Measurements from ENCODE around the gene MRPL40. TPM values are rescaled to one million over a fixed set of nuclear protein-coding genes. Genes with fewer than 3 reads are reported as not detected.
A peak's percentile ranks its signal among the peaks of the same experiment; 100 is the strongest.

MRPL40 gene
- 34.4 and 35.1 TPM in 2 replicates for total RNA-seq

DNA sequence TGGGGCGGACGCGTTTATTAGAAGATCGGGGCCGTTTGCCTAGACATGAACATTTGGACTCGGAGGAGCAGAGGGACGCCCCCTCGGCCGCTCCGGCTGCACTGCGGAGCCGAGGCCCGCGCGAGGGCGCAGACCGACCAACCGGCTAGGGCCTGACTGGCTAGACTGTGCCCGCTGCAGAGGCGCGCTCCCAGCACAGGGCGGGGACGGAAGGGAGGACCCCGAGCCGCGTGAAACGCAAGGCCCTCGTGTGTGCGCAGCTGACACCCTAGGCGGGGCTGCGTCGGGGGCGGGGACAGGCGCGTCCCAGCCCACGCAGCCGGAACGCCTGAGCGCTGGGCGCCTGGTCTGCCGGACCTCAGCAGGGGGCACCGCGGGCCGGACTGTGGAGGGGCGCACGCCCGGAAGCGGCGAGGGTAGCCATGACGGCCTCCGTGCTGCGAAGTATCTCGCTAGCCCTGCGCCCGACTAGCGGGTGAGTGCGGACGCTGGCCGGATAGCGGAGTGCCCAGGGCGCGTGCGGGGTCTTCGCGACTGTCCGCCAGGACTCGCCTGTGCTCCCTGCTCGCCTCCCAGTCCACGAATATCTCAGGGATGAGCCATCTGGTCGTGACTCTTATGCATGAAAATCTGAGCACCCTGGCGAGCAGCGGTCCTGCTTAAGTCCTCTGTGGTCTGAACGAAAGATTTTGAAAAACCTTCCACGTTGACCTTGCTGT lies at the start of gene MRPL40:
TSS of gene MRPL40 (plus strand) at position 413 of the 719 bp plus-strand sequence. CDS start at position 423, 10 bp downstream.
- Histone ChIP-seq H3K36me3 (ENCODE audit: insufficient read depth, low read length) (peaks cover 18% of the 10 kb centered on the region), H3K79me2 (ENCODE audit: insufficient read depth, low read length) (peaks cover 41% of the 10 kb centered on the region), H3K4me3 (ENCODE audit: insufficient read depth, low read length) (peak within 1 kb of the TSS; percentile 92), H3K9me3 (ENCODE audit: low read depth, low read length) (no peaks in the 10 kb centered on the region), H3K4me2 (ENCODE audit: insufficient read depth, low read length) (peak within 1 kb of the TSS; percentile 96), H3K4me1 (ENCODE audit: insufficient read depth, low read length) (peaks cover 23% of the 10 kb centered on the region), H4K20me1 (ENCODE audit: insufficient read depth, low read length) (peaks cover 13% of the 10 kb centered on the region), H3K27ac (ENCODE audit: low read depth, low read length) (peak within 1 kb of the TSS; percentile 99), H2AFZ (ENCODE audit: low read length) (peak within 1 kb of the TSS; percentile 90), H3K27me3 (ENCODE audit: insufficient read depth, low read length) (no peaks in the 10 kb centered on the region)
- peak; percentile 99 for DNase-seq (ENCODE audit: insufficient read length, low spot score, missing footprints)
- TF ChIP-seq, protein P1, sequence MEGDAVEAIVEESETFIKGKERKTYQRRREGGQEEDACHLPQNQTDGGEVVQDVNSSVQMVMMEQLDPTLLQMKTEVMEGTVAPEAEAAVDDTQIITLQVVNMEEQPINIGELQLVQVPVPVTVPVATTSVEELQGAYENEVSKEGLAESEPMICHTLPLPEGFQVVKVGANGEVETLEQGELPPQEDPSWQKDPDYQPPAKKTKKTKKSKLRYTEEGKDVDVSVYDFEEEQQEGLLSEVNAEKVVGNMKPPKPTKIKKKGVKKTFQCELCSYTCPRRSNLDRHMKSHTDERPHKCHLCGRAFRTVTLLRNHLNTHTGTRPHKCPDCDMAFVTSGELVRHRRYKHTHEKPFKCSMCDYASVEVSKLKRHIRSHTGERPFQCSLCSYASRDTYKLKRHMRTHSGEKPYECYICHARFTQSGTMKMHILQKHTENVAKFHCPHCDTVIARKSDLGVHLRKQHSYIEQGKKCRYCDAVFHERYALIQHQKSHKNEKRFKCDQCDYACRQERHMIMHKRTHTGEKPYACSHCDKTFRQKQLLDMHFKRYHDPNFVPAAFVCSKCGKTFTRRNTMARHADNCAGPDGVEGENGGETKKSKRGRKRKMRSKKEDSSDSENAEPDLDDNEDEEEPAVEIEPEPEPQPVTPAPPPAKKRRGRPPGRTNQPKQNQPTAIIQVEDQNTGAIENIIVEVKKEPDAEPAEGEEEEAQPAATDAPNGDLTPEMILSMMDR (IDR thresholded peaks at IDR 0.05; ENCODE audit: extremely low read depth, low read depth, low read length) = no peak

DNA sequence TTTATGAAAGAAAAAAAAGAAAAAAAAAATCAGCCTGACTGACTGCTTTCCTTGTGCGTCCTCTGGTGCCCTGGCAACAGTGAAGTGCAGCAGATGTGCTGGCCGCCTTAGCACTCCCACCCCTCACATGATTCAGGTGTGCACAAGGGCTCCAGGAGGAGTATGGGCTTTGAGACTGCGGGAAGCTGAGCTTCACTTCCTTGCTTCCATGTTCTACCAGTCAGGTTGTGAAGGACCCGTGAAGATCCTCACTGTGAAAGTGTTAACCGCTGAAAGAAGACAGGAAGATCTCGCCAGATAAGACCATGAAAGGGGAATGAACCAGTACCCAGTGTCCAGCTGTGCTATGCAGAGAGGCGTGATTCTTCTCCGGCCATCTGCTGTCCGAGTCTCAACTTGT lies 49.1 kb upstream of the MRPL40 start:
- Histone ChIP-seq H3K4me3 (ENCODE audit: insufficient read depth, low read length) (no peak overlapping the region), H3K79me2 (ENCODE audit: insufficient read depth, low read length) (no peaks in the 10 kb centered on the region), H4K20me1 (ENCODE audit: insufficient read depth, low read length) (no peaks in the 10 kb centered on the region), H3K9me3 (ENCODE audit: low read depth, low read length) (no peaks in the 10 kb centered on the region), H3K4me2 (ENCODE audit: insufficient read depth, low read length) (no peak overlapping the region), H2AFZ (ENCODE audit: low read length) (no peak overlapping the region), H3K27ac (ENCODE audit: low read depth, low read length) (no peak overlapping the region), H3K27me3 (ENCODE audit: insufficient read depth, low read length) (no peaks in the 10 kb centered on the region), H3K4me1 (ENCODE audit: insufficient read depth, low read length) (no peaks in the 10 kb centered on the region), H3K36me3 (ENCODE audit: insufficient read depth, low read length) (peaks cover 71% of the 10 kb centered on the region)
- TF ChIP-seq, protein P1 (IDR thresholded peaks at IDR 0.05; ENCODE audit: extremely low read depth, low read depth, low read length) = no peak
- DNase-seq (ENCODE audit: insufficient read length, low spot score, missing footprints) = no peak

- Histone ChIP-seq H4K20me1 (ENCODE audit: insufficient read depth, low read length) (no peaks in the 10 kb centered on the region), H3K9me3 (ENCODE audit: low read depth, low read length) (no peaks in the 10 kb centered on the region), H3K4me3 (ENCODE audit: insufficient read depth, low read length) (no peak overlapping the region), H2AFZ (ENCODE audit: low read length) (no peak overlapping the region), H3K36me3 (ENCODE audit: insufficient read depth, low read length) (peaks cover 89% of the 10 kb centered on the region), H3K4me2 (ENCODE audit: insufficient read depth, low read length) (no peak overlapping the region), H3K79me2 (ENCODE audit: insufficient read depth, low read length) (no peaks in the 10 kb centered on the region), H3K27me3 (ENCODE audit: insufficient read depth, low read length) (no peaks in the 10 kb centered on the region), H3K4me1 (ENCODE audit: insufficient read depth, low read length) (no peaks in the 10 kb centered on the region), H3K27ac (ENCODE audit: low read depth, low read length) (no peak overlapping the region)
- DNase-seq (ENCODE audit: insufficient read length, low spot score, missing footprints) = no peak
- TF ChIP-seq, protein P1 (IDR thresholded peaks at IDR 0.05; ENCODE audit: extremely low read depth, low read depth, low read length) = no peak
Measured at GRCh38 chr22:19385221-19385906, 47.0 kb upstream of the MRPL40 start.

GRCh38 chr22:19386248-19386647 lies 46.1 kb upstream of the MRPL40 start:
- TF ChIP-seq, protein P1 (IDR thresholded peaks at IDR 0.05; ENCODE audit: extremely low read depth, low read depth, low read length) = no peak
- Histone ChIP-seq H3K36me3 (ENCODE audit: insufficient read depth, low read length) (peaks cover 94% of the 10 kb centered on the region), H3K79me2 (ENCODE audit: insufficient read depth, low read length) (no peaks in the 10 kb centered on the region), H4K20me1 (ENCODE audit: insufficient read depth, low read length) (no peaks in the 10 kb centered on the region), H3K4me2 (ENCODE audit: insufficient read depth, low read length) (no peak overlapping the region), H3K4me1 (ENCODE audit: insufficient read depth, low read length) (no peaks in the 10 kb centered on the region), H3K9me3 (ENCODE audit: low read depth, low read length) (no peaks in the 10 kb centered on the region), H3K27me3 (ENCODE audit: insufficient read depth, low read length) (no peaks in the 10 kb centered on the region), H3K4me3 (ENCODE audit: insufficient read depth, low read length) (no peak overlapping the region), H3K27ac (ENCODE audit: low read depth, low read length) (no peak overlapping the region), H2AFZ (ENCODE audit: low read length) (no peak overlapping the region)
- DNase-seq (ENCODE audit: insufficient read length, low spot score, missing footprints) = no peak
